K562 (cell line): ENCODE data around the gene TP53TG5. TPM values are rescaled to one million over a fixed set of nuclear protein-coding genes. Genes with fewer than 3 reads are reported as not detected.

ENCODE experiments used
- ATAC-seq: fragments of 200-7000 bp; cut with Tn5 transposase; 3 replicates; pipeline ENCODE4 v1.9.1; 2020; ENCODE audit warnings: moderate library complexity
- BruUV-seq: library from RNA; stranded (reverse); fragments of 400-500 nt; replicated peaks from 2 replicates; lab custom pipeline; 2021; lab: Mats Ljungman, UMichigan
- CTCF ChIA-PET: fragments of 300-600 bp; formaldehyde crosslinking; extraction: SDS; loops from one replicate; lab custom pipeline; 2021; ENCODE audit warnings: low intra/inter-chr PET ratio; lab: Yijun Ruan, JAX
- POLR2A ChIA-PET: fragments of 300-600, 350-650 bp; sonication (Branson Sonifier 250); formaldehyde crosslinking; extraction: SDS; loops from one replicate; lab custom pipeline; 2021; ENCODE audit warnings: antibody characterized with exemption, inconsistent platforms; lab: Yijun Ruan, JAX
- DNase-seq, 4 experiments: peaks; one replicate each; pipeline versions ENCODE4 v3.0.0 to v3.0.0-alpha.2; 2011 to 2018; ENCODE audit warnings: low spot score in 3 of 4, mixed read lengths in 3 of 4; ENCODE audit errors: extremely low read depth in 1 of 4
- FAIRE-seq: peaks from 2 replicates; lab custom pipeline; 2011; peaks lifted over from hg19 to GRCh38; lab: Jason Lieb, UNC
- H2AFZ ChIP-seq: 2 replicates; pipeline ENCODE4 v1.6.0; 2011; ENCODE audit warnings: low read depth, low read length, control low read depth, inconsistent platforms
- H3K27ac ChIP-seq: fragments of 200-600 bp; 3 replicates; pipeline ENCODE4 v1.8.0; 2011; ENCODE audit warnings: low read depth, mild to moderate bottlenecking, control low read depth, inconsistent platforms, low read length, moderate library complexity, mixed read lengths; ENCODE audit errors: extremely low read depth
- H3K27me3 ChIP-seq, 2 experiments: fragments of 300-600 bp in 1 of 2; 2 replicates in 1 of 2; 3 replicates in 1 of 2; pipeline versions ENCODE4 v1.6.0 to v1.8.0; 2011; ENCODE audit warnings: inconsistent platforms in 2 of 2, low read length in 2 of 2, mild to moderate bottlenecking in 1 of 2, mixed read lengths in 1 of 2, moderate library complexity in 1 of 2; ENCODE audit not compliant: control insufficient read depth in 2 of 2, insufficient read depth in 2 of 2
- H3K36me3 ChIP-seq: fragments of 300-600 bp; 3 replicates; pipeline ENCODE4 v1.8.0; 2011; ENCODE audit warnings: mild to moderate bottlenecking, low read length, inconsistent platforms; ENCODE audit not compliant: control insufficient read depth, insufficient read depth
- H3K4me1 ChIP-seq, 2 experiments: fragments of 200-600 bp in 1 of 2; replicated peaks in 1 of 2; 2 replicates in 1 of 2; 3 replicates in 1 of 2; pipeline versions ENCODE4 v1.5.1 to v1.8.0; 2011; ENCODE audit warnings: inconsistent platforms in 2 of 2, low read length in 2 of 2, mild to moderate bottlenecking in 1 of 2, mixed read lengths in 1 of 2, moderate library complexity in 1 of 2; ENCODE audit not compliant: control insufficient read depth in 2 of 2, insufficient read depth in 2 of 2
- H3K4me2 ChIP-seq: 2 replicates; pipeline ENCODE4 v1.6.1; 2011; ENCODE audit warnings: low read length, control low read depth, inconsistent platforms, mixed read lengths; ENCODE audit not compliant: insufficient read depth
- H3K4me3 ChIP-seq: fragments of 200-600 bp; sonication (generic), shearing (Covaris generic); 2 replicates; pipeline ENCODE4 v1.5.1; 2016; ENCODE audit warnings: control low read depth, inconsistent platforms
- H3K79me2 ChIP-seq: fragments of 200-600 bp; 3 replicates; pipeline ENCODE4 v1.8.0; 2011; ENCODE audit warnings: low read length, inconsistent platforms; ENCODE audit not compliant: control insufficient read depth, insufficient read depth
- H3K9ac ChIP-seq, 2 experiments: 2 replicates each; pipeline versions ENCODE4 v1.6.0 to v1.6.1; 2011; ENCODE audit warnings: low read depth in 2 of 2, low read length in 2 of 2, control low read depth in 1 of 2, inconsistent platforms in 1 of 2, mild to moderate bottlenecking in 1 of 2, mixed read lengths in 1 of 2; ENCODE audit not compliant: insufficient read depth in 1 of 2
- H3K9me1 ChIP-seq: one replicate; pipeline ENCODE4 v1.6.0; 2011; ENCODE audit warnings: inconsistent platforms, mild to moderate bottlenecking, low read length, moderate library complexity; ENCODE audit not compliant: control insufficient read depth, insufficient read depth
- H3K9me3 ChIP-seq: replicated peaks from 2 replicates; pipeline ENCODE4 v1.5.1; 2011; ENCODE audit warnings: low read depth, low read length, inconsistent platforms; ENCODE audit not compliant: control insufficient read depth, insufficient read depth
- H4K20me1 ChIP-seq: replicated peaks from 2 replicates; pipeline ENCODE4 v1.6.1; 2011; ENCODE audit warnings: low read length, inconsistent platforms, mixed read lengths; ENCODE audit not compliant: control insufficient read depth, insufficient read depth
- BCOR ChIP-seq: fragments of 450-650 bp; IDR thresholded peaks from 2 replicates; pipeline ENCODE4 v1.6.1; 2016
- CREM ChIP-seq: IDR thresholded peaks from 2 replicates; pipeline ENCODE4 v1.6.1; 2014; ENCODE audit warnings: antibody characterized with exemption, low read depth
- CTBP1 ChIP-seq: fragments of 450-650 bp; IDR thresholded peaks from 2 replicates; pipeline ENCODE4 v1.6.1; 2016; ENCODE audit warnings: borderline replicate concordance
- ETV1 ChIP-seq: fragments of 450-650 bp; conservative IDR thresholded peaks from 2 replicates; pipeline ENCODE4 v1.6.1; 2016; ENCODE audit warnings: missing genetic modification characterization, control low read depth, low read depth, missing compliant biosample characterization
- HDAC1 ChIP-seq, 2 experiments: fragments of 450-650 bp; IDR thresholded peaks; 2 replicates each; pipeline ENCODE4 v1.6.1; 2016 to 2017; ENCODE audit warnings: inconsistent platforms in 1 of 2, mild to moderate bottlenecking in 1 of 2, moderate library complexity in 1 of 2
- KDM1A ChIP-seq, 2 experiments: fragments of 450-650 bp; IDR thresholded peaks; 2 replicates each; pipeline ENCODE4 v1.6.1; 2016; ENCODE audit warnings: mild to moderate bottlenecking in 2 of 2
- KDM5B ChIP-seq: fragments of 200-600 bp; sonication (generic); IDR thresholded peaks from 2 replicates; pipeline ENCODE4 v1.6.1; 2012; ENCODE audit warnings: low read depth, mild to moderate bottlenecking, moderate library complexity, low read length, control low read depth, inconsistent platforms; ENCODE audit not compliant: insufficient replicate concordance
- MBD2 ChIP-seq: sonication (generic); IDR thresholded peaks from 2 replicates; pipeline ENCODE4 v1.6.1; 2016; ENCODE audit warnings: low read depth, borderline replicate concordance
- NFE2 ChIP-seq: IDR thresholded peaks from 2 replicates; pipeline ENCODE4 v1.6.1; 2014; ENCODE audit warnings: antibody characterized with exemption, low read depth
- NR2C2 ChIP-seq, 2 experiments: fragments of 200-800 bp in 1 of 2; sonication (Bioruptor generic) in 1 of 2; sonication (generic) in 1 of 2; formaldehyde crosslinking in 1 of 2; IDR thresholded peaks; 2 replicates each; pipeline versions ENCODE4 v1.6.1 to v1.8.0; 2016 to 2022; ENCODE audit warnings: mild to moderate bottlenecking in 1 of 2, missing compliant biosample characterization in 1 of 2, missing genetic modification characterization in 1 of 2, missing genetic modification reagents in 1 of 2
- PTTG1 ChIP-seq: fragments of 450-650 bp; IDR thresholded peaks from 2 replicates; pipeline ENCODE4 v1.6.1; 2016; ENCODE audit warnings: low read depth, mild to moderate bottlenecking, missing genetic modification characterization, missing compliant biosample characterization
- RB1 ChIP-seq: fragments of 450-650 bp; IDR thresholded peaks from 2 replicates; pipeline ENCODE4 v1.6.1; 2017; ENCODE audit warnings: low read depth, mild to moderate bottlenecking
- TBP ChIP-seq: optimal IDR thresholded peaks from 2 replicates; pipeline ENCODE3; 2011; ENCODE audit warnings: low read depth, low read length, improper control_type of control experiment
- YY1 ChIP-seq, 3 experiments: IDR thresholded peaks; 2 replicates each; pipeline ENCODE4 v1.6.1; 2011; ENCODE audit warnings: low read length in 2 of 3, mild to moderate bottlenecking in 2 of 3, moderate library complexity in 2 of 3, borderline replicate concordance in 1 of 3, control low read depth in 1 of 3, low read depth in 1 of 3; ENCODE audit not compliant: insufficient read depth in 3 of 3, insufficient replicate concordance in 2 of 3, control insufficient read depth in 1 of 3, insufficient read length in 1 of 3; ENCODE audit errors: extremely low read depth in 1 of 3
- ZBTB1 ChIP-seq: sonication (generic); formaldehyde crosslinking; IDR thresholded peaks from 2 replicates; pipeline ENCODE4 v1.8.1; 2023; ENCODE audit warnings: missing genetic modification reagents, low read depth, mild to moderate bottlenecking, borderline replicate concordance
- ZNF212 ChIP-seq: fragments of 450-650 bp; formaldehyde crosslinking; IDR thresholded peaks from 2 replicates; pipeline ENCODE4 v1.4.0; 2020; ENCODE audit warnings: mild to moderate bottlenecking
- ZNF408 ChIP-seq: fragments of 250-450 bp; sonication (Bioruptor Pico); IDR thresholded peaks from 2 replicates; pipeline ENCODE4 v1.4.0; 2020; ENCODE audit warnings: low read depth, mild to moderate bottlenecking, moderate library complexity
- ZNF41 ChIP-seq: fragments of 250-450 bp; sonication (Bioruptor Pico); conservative IDR thresholded peaks from 2 replicates; pipeline ENCODE4 v1.4.0; 2020; ENCODE audit warnings: mild to moderate bottlenecking
- ZNF699 ChIP-seq: fragments of 250-450 bp; sonication (Bioruptor Pico); IDR thresholded peaks from 2 replicates; pipeline ENCODE4 v1.8.0; 2021; ENCODE audit warnings: mild to moderate bottlenecking, moderate library complexity; ENCODE audit not compliant: insufficient replicate concordance
- WGBS: fragments of 100-300 bp; shearing (Covaris generic); methylation state at CpG from one replicate; pipeline ENCODE4 v1.1.6; 2016; ENCODE audit warnings: low coverage, mixed read lengths; ENCODE audit not compliant: insufficient coverage; ENCODE audit errors: missing lambda C conversion rate; 5-methylcytosine and 5-hydroxymethylcytosine counted together
- in situ Hi-C: fragments of 300-500 bp; cut with MboI; formaldehyde crosslinking; loops from 4 replicates; pipeline ENCODE4 v1.15.0; 2018; ENCODE audit warnings: inconsistent platforms, mixed read lengths
- intact Hi-C: fragments of 100-400 bp; cut with micrococcal nuclease; formaldehyde crosslinking; loops from 2 replicates; pipeline ENCODE4 v1.14.2; 2022
- polyA plus RNA-seq, 8 experiments: library from polyadenylated mRNA; depleted of rRNA in 4 of 8; stranded (reverse) in 5 of 8; unstranded in 3 of 8; fragments of >200 nt; fragmentation: Nextera tagmentation in 2 of 8; fragmentation: Illumina TruSeq in 1 of 8; extraction: Ambion mirVana in 2 of 8; extraction: Trizol in 1 of 8; gene quantifications; 2 replicates each; pipeline versions ENCODE4 v1.2.1 to v1.2.3, GENCODE V29; 2011 to 2014; ENCODE audit warnings: inconsistent platforms in 1 of 8, missing spikeins in 1 of 8
- total RNA-seq, 7 experiments: library from RNA; depleted of rRNA in 6 of 7; stranded (reverse); fragments of >200 nt in 6 of 7; fragmentation: Illumina TruSeq in 2 of 7; extraction: Trizol in 2 of 7; gene quantifications; 2 replicates each; pipeline versions ENCODE4 v1.2.1 to v1.2.3, GENCODE V29; 2011 to 2021; ENCODE audit warnings: low replicate concordance in 1 of 7
- TF ChIP-seq, protein P1 (sequence below), 3 experiments: fragments of 200-800 bp in 1 of 3; sonication (Bioruptor generic) in 1 of 3; sonication (generic) in 1 of 3; formaldehyde crosslinking in 1 of 3; IDR thresholded peaks; 2 replicates each; pipeline versions ENCODE4 v1.6.1 to v1.8.0; 2016 to 2022; ENCODE audit warnings: mild to moderate bottlenecking in 2 of 3, missing compliant biosample characterization in 2 of 3, missing genetic modification characterization in 2 of 3, missing genetic modification reagents in 1 of 3

TP53TG5 gene
- total and polyA plus RNA-seq, 9 of the 15 experiments (the other 6 are each of a cell fraction or from before 2014, with no cell fraction given), result 0.04 to 0.05 (median 0.04) TPM; not detected in 6

DNA sequence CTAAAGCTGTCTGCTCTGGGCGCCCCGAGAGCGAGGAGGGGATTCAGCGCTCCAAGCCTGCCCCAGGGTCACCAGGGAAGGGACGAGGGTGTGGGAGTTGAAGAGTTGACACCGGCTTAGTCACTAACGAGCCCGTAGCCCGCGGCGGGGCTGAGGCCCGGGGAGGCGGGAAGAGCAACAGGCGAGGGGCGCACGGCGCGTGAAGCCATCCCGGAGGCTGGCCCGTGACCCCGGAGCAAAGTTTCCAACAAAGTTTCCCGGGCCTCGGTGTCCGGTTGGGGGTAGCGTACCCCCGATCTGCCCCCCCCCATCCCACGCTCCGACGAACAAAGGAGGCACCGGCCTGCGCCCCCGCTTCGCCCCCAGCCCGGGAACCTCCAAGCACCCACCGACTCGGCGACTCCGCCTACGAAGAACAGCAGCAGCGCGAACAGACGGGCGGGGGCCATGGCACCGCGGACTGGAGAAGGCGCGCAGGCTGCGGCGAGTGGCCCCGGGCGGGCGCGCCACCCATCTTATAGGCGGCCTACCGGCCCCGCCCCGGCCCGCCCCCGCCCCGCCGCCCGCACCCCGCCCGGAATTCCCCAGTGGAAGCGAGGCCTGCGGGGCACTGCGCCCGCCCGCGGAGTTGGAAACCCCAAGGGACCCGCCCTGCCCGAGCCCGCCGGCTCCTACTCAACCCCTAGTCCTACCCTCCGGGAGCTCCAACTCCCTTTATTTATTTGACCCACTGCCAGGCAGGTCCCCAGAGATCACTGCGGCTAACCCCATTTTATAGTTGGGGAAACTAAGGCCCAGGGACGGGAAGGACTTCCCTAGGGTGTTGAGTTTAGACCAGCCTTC is 30.0 kb downstream of the TP53TG5 start, which contains the start of gene SDC4:
SDC4 (minus strand) TSS at position 489 of the 843 bp plus-strand sequence; CDS start at position 449, 40 bp downstream.
- intact Hi-C loops (no loop called here), in situ Hi-C loops (no loop called here)
- Histone ChIP-seq H3K4me3 (peak within 1 kb of the TSS; percentile 54), H3K4me1 (peaks cover 27 to 41% of the 10 kb centered on the region in 2 experiments), H4K20me1 (peaks cover 7% of the 10 kb centered on the region; the same call in 1 of the 2 replicates), H3K9me3 (no peaks in the 10 kb centered on the region), H3K27ac (peak within 1 kb of the TSS; percentile 67), H3K4me2 (peak within 1 kb of the TSS; percentile 82), H3K27me3 (no peaks in the 10 kb centered on the region), H3K9me1 (no peaks in the 10 kb centered on the region), H3K9ac (peak within 1 kb of the TSS; percentile 74 to 90), H3K79me2 (peaks cover 15% of the 10 kb centered on the region; the same call in 2 of the 3 replicates), H3K36me3 (no peaks in the 10 kb centered on the region; the same call in 2 of the 3 replicates), H2AFZ (peak within 1 kb of the TSS; percentile 81)
- ATAC-seq, result peak; percentile 84
- ChIA-PET POLR2A (interaction anchor here (0.6 to 2.5 kb wide), 13 partner anchors 12 to 333 kb away, joined by 3 to 32 read pairs (median 5); partner anchors contain the start of gene SYS1), CTCF (interaction anchor here (0.6 kb wide), 1 partner anchor 55 kb away, joined by 3 read pairs; no protein-coding TSS in a partner anchor)
- 2% methylated on average over 46 of the region's 77 CpGs for WGBS
- BruUV-seq, result no TSS peak
- peak; percentile 76 to 87 (median 86) for DNase-seq
- peak; percentile 55 for FAIRE-seq
- TF ChIP-seq ETV1 (no peak), NFE2 (peak; percentile 13; the same call in 1 of the 2 replicates), MBD2 (0 out of 2 replicates have a peak, but pooled peaks have one; percentile 18), RB1 (peak; percentile 77), YY1 (IDR thresholded peaks at IDR 0.05; ENCODE audit: borderline replicate concordance in 1 of 3, control insufficient read depth in 1 of 3, extremely low read depth in 1 of 3, insufficient read depth in 3 of 3, insufficient read length in 1 of 3, insufficient replicate concordance in 2 of 3, low read depth in 1 of 3, low read length in 2 of 3) (peak in 2 of 3 experiments; percentile 45 to 66), CREM (peak; percentile 3), ZNF408 (CRISPR knock-in tag) (no peak), CTBP1 (peak; percentile 42; the same call in 1 of the 2 replicates), NR2C2 (CRISPR knock-in tag; IDR thresholded peaks at IDR 0.05) (no peak), NR2C2 (tag; IDR thresholded peaks at IDR 0.05) (peak; percentile 56; the same call in 1 of the 2 replicates), ZNF699 (no peak), ZNF41 (CRISPR knock-in tag) (no peak), PTTG1 (no peak), BCOR (peak; percentile 69), KDM5B (peak; percentile 98), TBP (peak; percentile 93), KDM1A (IDR thresholded peaks at IDR 0.05) (peak; percentile 54; a peak in 3 of 4 replicates), ZBTB1 (CRISPR knock-in tag) (no peak), ZNF212 (CRISPR knock-in tag) (no peak), HDAC1 (IDR thresholded peaks at IDR 0.05) (peak in 1 of 2 experiments; percentile 37; a peak in 1 of 4 replicates)
- TF ChIP-seq, protein P1, sequence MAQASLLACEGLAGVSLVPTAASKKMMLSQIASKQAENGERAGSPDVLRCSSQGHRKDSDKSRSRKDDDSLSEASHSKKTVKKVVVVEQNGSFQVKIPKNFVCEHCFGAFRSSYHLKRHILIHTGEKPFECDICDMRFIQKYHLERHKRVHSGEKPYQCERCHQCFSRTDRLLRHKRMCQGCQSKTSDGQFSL (CRISPR knock-in tag; IDR thresholded peaks at IDR 0.05), result peak; percentile 96
- TF ChIP-seq, protein P1 (tag; IDR thresholded peaks at IDR 0.05), result peak in 1 of 2 experiments; percentile 75; a peak in 2 of 4 replicates
